PC-9 (cell line): Measurements from ENCODE around the gene LPCAT1. TPM values are rescaled to one million over a fixed set of nuclear protein-coding genes. Genes with fewer than 3 reads are reported as not detected.
A peak's percentile ranks its signal among the peaks of the same experiment; 100 is the strongest.
"Not testable (repeated sequence)": the region's sequence is repeated elsewhere in the genome, so short reads cannot be mapped to it uniquely, and the experiment has no call there.

Experiments used
- BruUV-seq: library from RNA; stranded (reverse); fragments of 400-500 nt; replicated peaks from 2 replicates; lab custom pipeline; 2021; lab: Mats Ljungman, UMichigan
- CTCF ChIA-PET: fragments of 300-600 bp; sonication (Branson Sonifier 250); formaldehyde crosslinking; loops from one replicate; lab custom pipeline; 2022; ENCODE audit warnings: antibody characterized with exemption; lab: Charles Lee
- POLR2A ChIA-PET: fragments of 300-600 bp; sonication (Branson Sonifier 250); formaldehyde crosslinking; loops from one replicate; lab custom pipeline; 2022; ENCODE audit warnings: antibody characterized with exemption; ENCODE audit not compliant: unreplicated experiment; lab: Charles Lee
- DNase-seq, 2 experiments: peaks; one replicate each; pipeline versions ENCODE4 v3.0.0 to v3.0.0-alpha.2; 2015 to 2022; ENCODE audit warnings: mixed read lengths in 1 of 2
- H2AFZ ChIP-seq: fragments of 200-600 bp; sonication (generic); 2 replicates; pipeline ENCODE4 v1.8.1; 2017; ENCODE audit warnings: antibody characterized with exemption
- H3F3A ChIP-seq: fragments of 200-600 bp; sonication (generic); 2 replicates; pipeline ENCODE4 v1.8.1; 2017; ENCODE audit warnings: antibody characterized with exemption, mild to moderate bottlenecking, low read depth; ENCODE audit not compliant: insufficient read depth
- H3K27ac ChIP-seq: fragments of 200-600 bp; sonication (generic); 2 replicates; pipeline ENCODE4 v1.6.1; 2016; ENCODE audit warnings: mixed run types
- H3K27me3 ChIP-seq: fragments of 200-600 bp; sonication (generic); 2 replicates; pipeline ENCODE4 v1.6.1; 2016; ENCODE audit warnings: low read depth, mixed run types; ENCODE audit not compliant: insufficient read depth
- H3K36me3 ChIP-seq: fragments of 200-600 bp; sonication (generic); 2 replicates; pipeline ENCODE4 v1.6.1; 2016; ENCODE audit warnings: low read depth, mixed run types
- H3K4me1 ChIP-seq: fragments of 200-600 bp; sonication (generic); replicated peaks from 2 replicates; pipeline ENCODE4 v1.6.1; 2016; ENCODE audit warnings: mixed run types; ENCODE audit not compliant: insufficient read depth
- H3K4me2 ChIP-seq: fragments of 200-600 bp; sonication (generic); 2 replicates; pipeline ENCODE4 v1.6.1; 2017; ENCODE audit warnings: mixed run types
- H3K4me3 ChIP-seq: fragments of 200-600 bp; sonication (generic); 2 replicates; pipeline ENCODE4 v1.6.1; 2016; ENCODE audit warnings: mixed run types
- H3K79me2 ChIP-seq: fragments of 200-600 bp; sonication (generic); 2 replicates; pipeline ENCODE4 v1.6.1; 2017; ENCODE audit warnings: low read depth, mixed run types
- H3K9me2 ChIP-seq: fragments of 200-600 bp; sonication (generic); 2 replicates; pipeline ENCODE4 v1.8.1; 2017; ENCODE audit warnings: mild to moderate bottlenecking; ENCODE audit not compliant: insufficient read depth
- H3K9me3 ChIP-seq: fragments of 200-600 bp; sonication (generic); 2 replicates; pipeline ENCODE4 v1.8.1; 2016; ENCODE audit warnings: low read depth; ENCODE audit not compliant: insufficient read depth
- H4K20me1 ChIP-seq: fragments of 200-600 bp; sonication (generic); 2 replicates; pipeline ENCODE4 v1.8.1; 2017; ENCODE audit not compliant: insufficient read depth
- EZH2 ChIP-seq: fragments of 200-600 bp; sonication (generic); IDR thresholded peaks from 2 replicates; pipeline ENCODE4 v1.8.0; 2017; ENCODE audit warnings: antibody characterized with exemption, low read depth
- intact Hi-C: fragments of 100-400 bp; cut with micrococcal nuclease; formaldehyde crosslinking; loops from one replicate; pipeline ENCODE4 v1.10.0; 2022; ENCODE audit not compliant: unreplicated experiment
- total RNA-seq: library from RNA; stranded (reverse); gene quantifications from 2 replicates; pipeline ENCODE4 v1.2.3, GENCODE V29; 2021
- TF ChIP-seq, protein P1 (sequence below): fragments of 200-600 bp; sonication (generic); conservative IDR thresholded peaks from 2 replicates; pipeline ENCODE4 v1.6.1; 2017; ENCODE audit warnings: mixed run types, antibody characterized with exemption, mild to moderate bottlenecking, moderate library complexity

The LPCAT1 gene
- total RNA-seq, 1 experiment from 2014 or later, result 96.1 TPM

DNA sequence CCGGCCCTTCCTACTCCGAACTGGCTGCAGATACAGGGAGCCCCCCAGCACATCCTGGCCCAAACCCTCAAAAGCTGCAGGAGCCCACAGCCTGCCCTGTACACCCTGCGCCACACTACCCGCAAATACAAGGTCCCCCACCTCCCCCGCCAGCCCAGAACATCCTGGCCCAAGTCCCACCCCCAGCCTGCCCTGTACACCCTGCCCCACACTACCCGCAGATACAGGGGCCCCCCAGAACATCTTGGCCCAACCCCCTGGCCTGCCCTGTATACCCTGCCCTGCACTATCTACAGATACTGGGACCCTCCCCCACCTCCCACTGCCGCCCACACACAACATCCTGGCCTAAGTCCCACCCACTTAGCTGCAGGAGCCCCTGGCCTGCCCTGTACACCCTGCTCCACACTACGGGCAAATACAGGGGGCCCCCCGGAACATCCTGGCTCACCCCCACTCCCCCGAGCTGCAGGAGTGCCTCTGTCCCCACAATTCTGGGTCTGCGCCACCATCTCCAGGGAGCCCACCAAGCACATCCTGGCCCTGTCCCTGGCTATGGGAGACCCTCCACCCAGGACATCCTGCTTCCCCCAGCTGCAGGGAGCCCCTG is 8.3 kb downstream of the LPCAT1 start:
- H3K4me2 ChIP-seq, result peak overlapping the region; percentile 40
- TF ChIP-seq, protein P1, sequence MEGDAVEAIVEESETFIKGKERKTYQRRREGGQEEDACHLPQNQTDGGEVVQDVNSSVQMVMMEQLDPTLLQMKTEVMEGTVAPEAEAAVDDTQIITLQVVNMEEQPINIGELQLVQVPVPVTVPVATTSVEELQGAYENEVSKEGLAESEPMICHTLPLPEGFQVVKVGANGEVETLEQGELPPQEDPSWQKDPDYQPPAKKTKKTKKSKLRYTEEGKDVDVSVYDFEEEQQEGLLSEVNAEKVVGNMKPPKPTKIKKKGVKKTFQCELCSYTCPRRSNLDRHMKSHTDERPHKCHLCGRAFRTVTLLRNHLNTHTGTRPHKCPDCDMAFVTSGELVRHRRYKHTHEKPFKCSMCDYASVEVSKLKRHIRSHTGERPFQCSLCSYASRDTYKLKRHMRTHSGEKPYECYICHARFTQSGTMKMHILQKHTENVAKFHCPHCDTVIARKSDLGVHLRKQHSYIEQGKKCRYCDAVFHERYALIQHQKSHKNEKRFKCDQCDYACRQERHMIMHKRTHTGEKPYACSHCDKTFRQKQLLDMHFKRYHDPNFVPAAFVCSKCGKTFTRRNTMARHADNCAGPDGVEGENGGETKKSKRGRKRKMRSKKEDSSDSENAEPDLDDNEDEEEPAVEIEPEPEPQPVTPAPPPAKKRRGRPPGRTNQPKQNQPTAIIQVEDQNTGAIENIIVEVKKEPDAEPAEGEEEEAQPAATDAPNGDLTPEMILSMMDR, result no peak
- TF ChIP-seq EZH2, result no peak
- no peak overlapping the region for H3K4me3 ChIP-seq
- CTCF ChIA-PET, result interaction anchor here (0.7 kb wide), 1 partner anchor 130 kb away, joined by 9 read pairs; no protein-coding TSS in a partner anchor
- H3K4me1 ChIP-seq, result peaks cover 64% of the 10 kb centered on the region
- H2AFZ ChIP-seq, result no peak overlapping the region
- H3K27ac ChIP-seq, result peak overlapping the region; percentile 53
- DNase-seq, result no peak
- POLR2A ChIA-PET, result interaction anchor here (0.6 kb wide), 1 partner anchor 104 kb away, joined by 10 read pairs; no protein-coding TSS in a partner anchor
- H4K20me1 ChIP-seq, result peaks cover 56% of the 10 kb centered on the region
- peaks cover 37% of the 10 kb centered on the region for H3F3A ChIP-seq
- H3K9me2 ChIP-seq, result no peaks in the 10 kb centered on the region
- peaks cover 83% of the 10 kb centered on the region for H3K79me2 ChIP-seq
- intact Hi-C loops, result loop anchor here (10.0 kb wide), 1 partner anchor 401 kb away; the partner anchor contains the start of gene SLC12A7
- BruUV-seq, result no TSS peak
- H3K9me3 ChIP-seq, result no peaks in the 10 kb centered on the region
- peaks cover 12% of the 10 kb centered on the region for H3K36me3 ChIP-seq
- no peaks in the 10 kb centered on the region for H3K27me3 ChIP-seq

DNA sequence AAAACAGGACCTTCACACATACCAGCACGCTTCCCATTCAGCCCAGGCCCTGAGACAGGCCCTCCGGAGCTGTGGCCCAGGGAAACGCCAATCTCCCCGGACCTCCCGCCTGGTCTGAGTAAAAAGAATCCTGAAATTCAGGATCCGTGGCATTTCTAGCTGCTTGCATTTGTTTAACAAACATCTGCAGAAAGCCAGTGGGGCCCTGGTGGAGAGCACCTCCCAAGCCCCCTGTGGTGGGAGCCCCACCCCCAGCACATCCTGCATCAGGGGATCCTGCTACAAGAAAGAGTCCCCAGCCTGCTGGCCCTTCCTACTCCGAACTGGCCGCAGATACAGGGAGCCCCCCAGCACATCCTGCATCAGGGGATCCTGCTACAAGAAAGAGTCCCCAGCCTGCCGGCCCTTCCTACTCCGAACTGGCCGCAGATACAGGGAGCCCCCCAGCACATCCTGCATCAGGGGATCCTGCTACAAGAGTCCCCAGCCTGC is 8.9 kb downstream of the LPCAT1 start:
- intact Hi-C loops, result loop anchor here (5.0 to 10.0 kb wide), 2 partner anchors 348 to 400 kb away; partner anchors contain the start of gene SLC12A7
- H3K36me3 ChIP-seq, result peaks cover 12% of the 10 kb centered on the region
- H3F3A ChIP-seq, result peaks cover 37% of the 10 kb centered on the region
- H3K4me3 ChIP-seq, H3K9me3 ChIP-seq, H3K27ac ChIP-seq, H3K9me2 ChIP-seq, H3K27me3 ChIP-seq, BruUV-seq, H2AFZ ChIP-seq: not testable (repeated sequence)
- DNase-seq, result peak; percentile 96 to 98
- H3K4me2 ChIP-seq, result peak overlapping the region; percentile 40
- peaks cover 56% of the 10 kb centered on the region for H4K20me1 ChIP-seq
- POLR2A ChIA-PET, result interaction anchor here (0.6 kb wide), 2 partner anchors 60 to 105 kb away, joined by 10 to 11 read pairs; no protein-coding TSS in a partner anchor
- H3K79me2 ChIP-seq, result peaks cover 80% of the 10 kb centered on the region
- H3K4me1 ChIP-seq, result peaks cover 64% of the 10 kb centered on the region
- CTCF ChIA-PET, result interaction anchor here (0.7 kb wide), 1 partner anchor 130 kb away, joined by 9 read pairs; no protein-coding TSS in a partner anchor

DNA sequence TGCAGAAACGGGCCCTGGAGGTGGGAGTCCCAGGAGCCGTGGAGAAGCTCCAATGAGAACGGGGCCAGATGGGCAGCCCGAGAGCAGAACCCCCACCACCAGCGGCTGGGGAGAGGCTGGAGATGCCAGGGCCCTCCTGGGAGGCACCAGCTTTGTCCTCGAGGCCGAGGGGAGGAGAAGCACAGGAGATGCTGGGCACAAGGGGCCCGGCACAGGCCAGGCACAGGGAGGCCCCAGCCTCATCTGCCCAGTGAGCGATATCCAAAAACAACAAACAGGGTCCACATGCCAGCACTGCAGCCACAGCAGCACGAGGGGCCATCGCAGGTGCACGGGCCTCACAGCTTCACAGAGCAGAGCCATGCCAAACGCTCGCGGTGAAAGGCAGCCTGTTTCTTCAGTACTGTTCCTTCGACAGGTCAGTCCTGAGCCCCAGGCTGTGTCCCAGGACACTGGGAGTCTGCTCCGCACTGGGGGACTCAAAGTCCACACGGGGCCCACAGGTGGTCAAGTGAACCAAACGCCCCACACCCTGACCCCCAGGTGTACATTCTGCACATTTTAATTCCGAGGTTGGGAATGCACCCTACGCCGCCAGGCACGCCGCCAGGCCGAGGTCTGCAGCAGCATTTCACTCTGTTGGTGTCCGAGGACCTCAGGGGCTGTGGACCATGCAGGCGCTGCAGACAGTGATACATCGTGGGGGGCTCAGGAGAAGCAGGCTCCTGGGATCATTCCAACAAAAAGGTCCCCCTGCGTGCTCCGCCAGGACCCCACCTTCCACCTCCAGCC is 9.5 kb downstream of the LPCAT1 start:
- ChIA-PET CTCF (interaction anchor here (0.6 kb wide), 1 partner anchor 39 kb away, joined by 3 read pairs; no protein-coding TSS in a partner anchor), POLR2A (interaction anchor here (0.6 kb wide), 2 partner anchors 60 to 105 kb away, joined by 10 to 11 read pairs; no protein-coding TSS in a partner anchor)
- no TSS peak for BruUV-seq
- no peaks in the 10 kb centered on the region for H3K27me3 ChIP-seq
- H3K9me2 ChIP-seq, result no peaks in the 10 kb centered on the region
- peaks cover 64% of the 10 kb centered on the region for H3K4me1 ChIP-seq
- 0 out of 2 replicates have a peak overlapping the region, but pooled peaks have one; percentile 19 for H3K27ac ChIP-seq
- H3K4me2 ChIP-seq, result peak overlapping the region; percentile 40
- TF ChIP-seq EZH2, result no peak
- TF ChIP-seq, protein P1, result no peak
- intact Hi-C loops, result loop anchor here (5.0 to 10.0 kb wide), 2 partner anchors 347 to 399 kb away; partner anchors contain the start of gene SLC12A7
- H3K9me3 ChIP-seq, result no peaks in the 10 kb centered on the region
- no peak overlapping the region for H3K4me3 ChIP-seq
- peaks cover 55% of the 10 kb centered on the region for H4K20me1 ChIP-seq
- H2AFZ ChIP-seq, result no peak overlapping the region
- peaks cover 37% of the 10 kb centered on the region for H3F3A ChIP-seq
- no peak for DNase-seq
- H3K36me3 ChIP-seq, result peaks cover 10% of the 10 kb centered on the region
- peaks cover 79% of the 10 kb centered on the region for H3K79me2 ChIP-seq
